ENCODE data around the gene CKAP5.

DNA sequence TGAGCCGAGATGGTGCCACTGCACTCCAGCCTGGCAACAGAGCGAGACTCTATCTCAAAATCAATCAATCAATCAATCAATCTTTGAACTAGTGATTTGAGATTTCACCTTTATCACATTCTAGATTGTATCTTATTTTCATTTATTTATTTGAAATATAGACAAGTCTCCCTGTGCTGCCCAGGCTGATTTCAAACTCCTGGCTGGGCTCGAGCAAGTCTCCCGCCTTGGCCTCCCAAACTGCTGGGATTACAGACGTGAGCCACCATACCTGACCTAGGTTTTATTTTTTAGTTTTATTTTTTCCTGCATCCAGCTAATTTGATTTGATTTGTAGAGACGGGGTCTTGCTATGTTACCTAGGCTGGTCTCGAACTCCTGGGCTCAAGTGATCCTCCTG lies 109.9 kb downstream of the CKAP5 start:
- TF ChIP-seq POLR2AphosphoS5 (IDR thresholded peaks at IDR 0.05) = no peak
- no peak for TF ChIP-seq CTCF (IDR thresholded peaks at IDR 0.05)
- TF ChIP-seq POLR2A (IDR thresholded peaks at IDR 0.05) = no peak

All from suprapubic skin (tissue), 4 donors.